ENCODE results near the gene TMCC1.
"Not testable (repeated sequence)": the region's sequence is repeated elsewhere in the genome, so short reads cannot be mapped to it uniquely, and the experiment has no call there.

TMCC1 gene

GRCh38 chr3:129618901-129619671 lies 274.4 kb downstream of the TMCC1 start:
- DNase-seq = no peak

- no peak for DNase-seq
Observed at GRCh38 chr3:129618186-129618820, 275.2 kb downstream of the TMCC1 start.

- DNase-seq = no peak
Observed at GRCh38 chr3:129617381-129618185, 275.9 kb downstream of the TMCC1 start.

GRCh38 chr3:129616713-129617112 lies 276.8 kb downstream of the TMCC1 start:
- no peak for DNase-seq

GRCh38 chr3:129616291-129616690 lies 277.2 kb downstream of the TMCC1 start:
- no peak for DNase-seq

GRCh38 chr3:129615751-129616281 lies 277.7 kb downstream of the TMCC1 start:
- DNase-seq = no peak

GRCh38 chr3:129614927-129615363 lies 278.6 kb downstream of the TMCC1 start:
- DNase-seq = no peak

- no peak for DNase-seq
Observed at GRCh38 chr3:129614435-129614834, 279.1 kb downstream of the TMCC1 start.

GRCh38 chr3:129613367-129613740 lies 280.2 kb downstream of the TMCC1 start:
- no peak for DNase-seq

- DNase-seq = no peak
Observed at GRCh38 chr3:129612534-129613366, 280.8 kb downstream of the TMCC1 start.

- no peak for DNase-seq
Observed at GRCh38 chr3:129611812-129612533, 281.5 kb downstream of the TMCC1 start.

- DNase-seq = no peak
Observed at GRCh38 chr3:129611446-129611800, 282.1 kb downstream of the TMCC1 start.

- DNase-seq = not testable (repeated sequence)
Observed at GRCh38 chr3:129610794-129611445, 282.6 kb downstream of the TMCC1 start.

GRCh38 chr3:129610276-129610675 lies 283.2 kb downstream of the TMCC1 start:
- DNase-seq = no peak

GRCh38 chr3:129609591-129610182 lies 283.8 kb downstream of the TMCC1 start:
- DNase-seq = no peak

- DNase-seq = no peak
Observed at GRCh38 chr3:129608936-129609590, 284.4 kb downstream of the TMCC1 start.

- DNase-seq = no peak
Observed at GRCh38 chr3:129608087-129608935, 285.2 kb downstream of the TMCC1 start.

- no peak for DNase-seq
Observed at GRCh38 chr3:129607391-129608068, 286.0 kb downstream of the TMCC1 start.
